Spleen (tissue), 7 donors: ENCODE results near the gene TMEM255A.

Experiments
- CTCF ChIP-seq, 11 experiments: fragments of 200-600 bp in 7 of 11; fragments of 450-650 bp in 4 of 11; sonication (generic) in 4 of 11; IDR thresholded peaks in 8 of 11; conservative IDR thresholded peaks in 3 of 11; 1 replicate in 7 of 11; 2 replicates in 4 of 11; pipeline versions ENCODE4 v1.4.0 to v1.8.0; 2016 to 2021; ENCODE audit warnings: antibody characterized with exemption in 11 of 11, inconsistent platforms in 4 of 11, mild to moderate bottlenecking in 1 of 11
- POLR2A ChIP-seq, 3 donors: fragments of 450-650 bp; IDR thresholded peaks; one replicate each; pipeline ENCODE4 v1.5.1; 2017; ENCODE audit warnings: antibody characterized with exemption in 3 of 3, mild to moderate bottlenecking in 1 of 3
- donor health status: DM: no; HTN: no; CAD: no; lungs with moderate emphysema.
- donor health status: DM: no; HTN: no; CAD: no.
- donor health status: DM: no; HTN: no; CAD: no.

- no peak for TF ChIP-seq POLR2A (IDR thresholded peaks at IDR 0.05)
- no peak for TF ChIP-seq CTCF (IDR thresholded peaks at IDR 0.05 in 8 of 11, conservative IDR thresholded peaks at IDR 0.05 in 3 of 11)
These were observed 24.0 kb upstream of the TMEM255A start for GRCh38 chrX:120335289-120335688.
